Measurements from ENCODE around the gene ZNF688. TPM values are rescaled to one million over a fixed set of nuclear protein-coding genes. Genes with fewer than 3 reads are reported as not detected.

The ZNF688 gene
- total and polyA plus RNA-seq, 2 of the 8 experiments (the other 6 are each of a cell fraction or from before 2014, with no cell fraction given): 2.7 to 3.5 TPM

- TF ChIP-seq RNF2 (IDR thresholded peaks at IDR 0.05; ENCODE audit: borderline replicate concordance, low read depth, low read length, missing control alignments, poor library complexity, severe bottlenecking) (no peak), ATF3 (IDR thresholded peaks at IDR 0.05; ENCODE audit: insufficient read depth, low read depth, low read length) (no peak)
These were observed 45.7 kb downstream of the ZNF688 start (continued) for GRCh38 chr16:30525844-30526136.

Data from H1 (cell line).